ENCODE data around the gene TBC1D1. TPM values are rescaled to one million over a fixed set of nuclear protein-coding genes. Genes with fewer than 3 reads are reported as not detected.
A peak's percentile ranks its signal among the peaks of the same experiment; 100 is the strongest.

Gene TBC1D1
- total RNA-seq, 3 donors from 2014 or later (not counting 1 experiment from before 2014, with no cell fraction given) = 59.2 to 78.6 (median 68.5) TPM

DNA sequence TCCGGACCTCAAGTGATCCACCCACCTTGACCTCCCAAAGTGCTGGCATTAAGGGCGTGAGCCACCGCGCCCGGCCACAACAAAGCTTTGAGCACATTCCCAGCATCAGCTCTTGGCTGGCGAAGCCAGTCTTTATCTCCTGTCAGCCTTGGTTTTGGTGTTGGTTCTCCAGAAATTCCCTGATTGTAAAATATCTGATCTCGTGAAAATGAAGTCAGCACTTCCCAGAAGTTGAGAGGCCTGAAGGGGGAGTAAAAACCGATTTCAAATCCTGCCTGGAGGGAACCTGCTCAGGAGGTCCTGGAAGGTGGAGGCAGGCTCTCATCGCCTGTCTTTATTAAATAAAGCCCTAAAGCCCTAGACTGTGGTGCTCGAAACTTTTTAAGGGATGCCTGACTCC lies 102.9 kb downstream of the TBC1D1 start:
- no peaks in the 10 kb centered on the region for H3K36me3 Mint-ChIP-seq
- no peaks in the 10 kb centered on the region for H3K9me3 Mint-ChIP-seq
- intact Hi-C loops (cut with micrococcal nuclease) = no loop called here
- Histone ChIP-seq H3K27ac (ENCODE audit: low read length) (no peak overlapping the region), H3K9me3 (ENCODE audit: control insufficient read depth, insufficient read depth, low read length) (no peaks in the 10 kb centered on the region), H3K27me3 (ENCODE audit: control insufficient read depth, insufficient read depth, low read length) (no peaks in the 10 kb centered on the region), H3K4me3 (ENCODE audit: low read length) (no peak overlapping the region), H3K4me1 (ENCODE audit: control insufficient read depth, insufficient read depth, low read length) (peaks cover 15% of the 10 kb centered on the region), H3K36me3 (ENCODE audit: control insufficient read depth, insufficient read depth, low read length) (peaks cover 3% of the 10 kb centered on the region)
- 95% methylated on average over 10 of the region's 10 CpGs for WGBS (ENCODE audit: insufficient coverage)
- H3K27ac Mint-ChIP-seq = no peak overlapping the region
- H3K4me1 Mint-ChIP-seq = peaks cover 35 to 37% of the 10 kb centered on the region in 2 donors
- DNase-seq = no peak
- no peak for ATAC-seq
- H3K27me3 Mint-ChIP-seq (ENCODE audit: low read depth in 2 of 2) = no peaks in the 10 kb centered on the region
- TF ChIP-seq, protein P1, sequence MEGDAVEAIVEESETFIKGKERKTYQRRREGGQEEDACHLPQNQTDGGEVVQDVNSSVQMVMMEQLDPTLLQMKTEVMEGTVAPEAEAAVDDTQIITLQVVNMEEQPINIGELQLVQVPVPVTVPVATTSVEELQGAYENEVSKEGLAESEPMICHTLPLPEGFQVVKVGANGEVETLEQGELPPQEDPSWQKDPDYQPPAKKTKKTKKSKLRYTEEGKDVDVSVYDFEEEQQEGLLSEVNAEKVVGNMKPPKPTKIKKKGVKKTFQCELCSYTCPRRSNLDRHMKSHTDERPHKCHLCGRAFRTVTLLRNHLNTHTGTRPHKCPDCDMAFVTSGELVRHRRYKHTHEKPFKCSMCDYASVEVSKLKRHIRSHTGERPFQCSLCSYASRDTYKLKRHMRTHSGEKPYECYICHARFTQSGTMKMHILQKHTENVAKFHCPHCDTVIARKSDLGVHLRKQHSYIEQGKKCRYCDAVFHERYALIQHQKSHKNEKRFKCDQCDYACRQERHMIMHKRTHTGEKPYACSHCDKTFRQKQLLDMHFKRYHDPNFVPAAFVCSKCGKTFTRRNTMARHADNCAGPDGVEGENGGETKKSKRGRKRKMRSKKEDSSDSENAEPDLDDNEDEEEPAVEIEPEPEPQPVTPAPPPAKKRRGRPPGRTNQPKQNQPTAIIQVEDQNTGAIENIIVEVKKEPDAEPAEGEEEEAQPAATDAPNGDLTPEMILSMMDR (IDR thresholded peaks at IDR 0.05) = no peak
- H3K4me3 Mint-ChIP-seq = no peak overlapping the region

DNA sequence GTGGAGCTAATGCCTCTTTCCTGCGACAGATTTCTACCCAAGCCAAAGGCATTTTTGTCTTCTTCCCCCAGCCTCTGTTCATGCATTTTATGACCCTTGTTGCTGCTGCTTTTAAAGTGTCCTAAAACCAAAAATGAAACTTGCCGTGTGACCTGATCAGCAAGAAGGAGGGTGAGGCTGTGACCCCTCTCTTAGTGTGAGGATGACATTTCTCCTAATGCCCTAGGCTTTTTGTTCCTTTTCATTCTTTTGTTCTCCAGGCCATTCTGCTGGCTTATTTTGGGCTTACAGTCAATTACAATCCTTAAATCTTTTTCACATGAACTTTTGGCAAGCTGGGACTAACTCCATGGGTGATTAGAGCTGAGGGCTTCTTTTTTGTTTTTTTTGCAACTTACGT lies 103.7 kb downstream of the TBC1D1 start:
- Mint-ChIP-seq H3K27ac (peak overlapping the region; percentile 59 to 88), H3K9me3 (no peaks in the 10 kb centered on the region), H3K4me1 (peaks cover 38 to 40% of the 10 kb centered on the region in 2 donors), H3K4me3 (no peak overlapping the region), H3K27me3 (ENCODE audit: low read depth in 2 of 2) (no peaks in the 10 kb centered on the region), H3K36me3 (no peaks in the 10 kb centered on the region)
- TF ChIP-seq, protein P1 (IDR thresholded peaks at IDR 0.05) = no peak
- DNase-seq = no peak
- no peaks in the 10 kb centered on the region for H3K9me3 ChIP-seq (ENCODE audit: control insufficient read depth, insufficient read depth, low read length)
- H3K27ac ChIP-seq (ENCODE audit: low read length) = no peak overlapping the region
- peak; percentile 53 to 70 (median 60) for ATAC-seq
- intact Hi-C loops (cut with micrococcal nuclease) = no loop called here
- WGBS (ENCODE audit: insufficient coverage) = 29% methylated on average over 2 of the region's 3 CpGs
- no peaks in the 10 kb centered on the region for H3K36me3 ChIP-seq (ENCODE audit: control insufficient read depth, insufficient read depth, low read length)
- H3K27me3 ChIP-seq (ENCODE audit: control insufficient read depth, insufficient read depth, low read length) = no peaks in the 10 kb centered on the region
- peaks cover 22% of the 10 kb centered on the region for H3K4me1 ChIP-seq (ENCODE audit: control insufficient read depth, insufficient read depth, low read length)
- H3K4me3 ChIP-seq (ENCODE audit: low read length) = no peak overlapping the region

DNA sequence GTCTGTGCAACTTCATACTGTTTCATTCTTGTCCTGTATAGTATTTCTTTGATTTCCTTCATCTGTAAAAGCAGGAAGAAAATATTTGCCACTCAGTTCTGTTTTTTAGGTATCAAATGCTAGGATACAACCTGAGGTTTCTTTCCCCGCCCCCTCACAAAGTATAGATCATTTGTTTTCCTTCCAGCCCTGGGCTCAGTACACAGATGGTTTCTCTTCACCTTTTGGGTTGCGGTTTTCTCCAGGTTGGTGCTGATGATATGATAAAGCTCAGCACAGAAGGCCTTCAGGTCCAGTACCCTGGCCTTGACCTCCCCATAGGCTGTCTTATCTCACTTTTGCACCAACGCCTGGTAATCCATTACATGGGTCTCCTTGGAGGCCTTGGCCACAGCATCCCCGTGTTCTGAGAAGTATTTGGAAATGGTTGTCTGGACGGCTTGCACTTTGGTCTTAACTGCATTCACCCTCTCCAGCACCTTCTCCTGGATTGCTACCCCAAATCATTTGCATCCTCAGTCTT lies 104.5 kb downstream of the TBC1D1 start:
- no peak overlapping the region for H3K27ac ChIP-seq (ENCODE audit: low read length)
- H3K9me3 ChIP-seq (ENCODE audit: control insufficient read depth, insufficient read depth, low read length) = no peaks in the 10 kb centered on the region
- intact Hi-C loops (cut with micrococcal nuclease) = no loop called here
- H3K4me1 Mint-ChIP-seq = peaks cover 38 to 45% of the 10 kb centered on the region in 2 donors
- 96% methylated on average over 4 of the region's 5 CpGs for whole genome bisulfite sequencing (ENCODE audit: insufficient coverage)
- H3K9me3 Mint-ChIP-seq = no peaks in the 10 kb centered on the region
- no peaks in the 10 kb centered on the region for H3K36me3 ChIP-seq (ENCODE audit: control insufficient read depth, insufficient read depth, low read length)
- no peak for ATAC-seq
- peaks cover 22% of the 10 kb centered on the region for H3K4me1 ChIP-seq (ENCODE audit: control insufficient read depth, insufficient read depth, low read length)
- no peaks in the 10 kb centered on the region for H3K27me3 ChIP-seq (ENCODE audit: control insufficient read depth, insufficient read depth, low read length)
- H3K4me3 Mint-ChIP-seq = no peak overlapping the region
- no peak overlapping the region for H3K4me3 ChIP-seq (ENCODE audit: low read length)
- DNase-seq = no peak
- peak overlapping the region in 1 of 2 donors; percentile 69 for H3K27ac Mint-ChIP-seq
- TF ChIP-seq, protein P1 (IDR thresholded peaks at IDR 0.05) = no peak
- H3K27me3 Mint-ChIP-seq (ENCODE audit: low read depth in 2 of 2) = no peaks in the 10 kb centered on the region
- H3K36me3 Mint-ChIP-seq = no peaks in the 10 kb centered on the region
